Neutrophil (primary cell): ENCODE results near the gene ULK2.
"Not testable (repeated sequence)": the region's sequence is repeated elsewhere in the genome, so short reads cannot be mapped to it uniquely, and the experiment has no call there.

Experiments
- H3K27ac ChIP-seq: fragments of 200-600 bp; sonication (generic); 2 replicates; pipeline ENCODE4 v1.5.1; 2016; ENCODE audit warnings: mild to moderate bottlenecking, moderate library complexity
- H3K27me3 ChIP-seq: fragments of 200-600 bp; sonication (generic); 2 replicates; pipeline ENCODE4 v1.6.0; 2016; ENCODE audit warnings: mild to moderate bottlenecking
- H3K36me3 ChIP-seq: fragments of 200-600 bp; sonication (generic); 2 replicates; pipeline ENCODE4 v1.5.1; 2017
- H3K4me1 ChIP-seq, 2 experiments: fragments of 200-600 bp in 1 of 2; sonication (generic) in 1 of 2; 1 replicate in 1 of 2; 2 replicates in 1 of 2; pipeline versions ENCODE4 v1.5.1 to v1.6.1; 2013 to 2016; ENCODE audit warnings: low read depth in 1 of 2, low read length in 1 of 2, mild to moderate bottlenecking in 1 of 2, moderate library complexity in 1 of 2; ENCODE audit not compliant: control insufficient read depth in 1 of 2, insufficient read depth in 1 of 2
- H3K4me3 ChIP-seq, 2 experiments: fragments of 200-600 bp in 1 of 2; sonication (generic) in 1 of 2; 1 replicate in 1 of 2; 2 replicates in 1 of 2; pipeline ENCODE4 v1.5.1; 2013 to 2016; ENCODE audit warnings: low read depth in 1 of 2, low read length in 1 of 2, mild to moderate bottlenecking in 1 of 2, moderate library complexity in 1 of 2
- H3K9me3 ChIP-seq: fragments of 200-600 bp; sonication (generic); 2 replicates; pipeline ENCODE4 v1.5.1; 2016
- CTCF ChIP-seq: fragments of 200-600 bp; sonication (generic); IDR thresholded peaks from 2 replicates; pipeline ENCODE4 v1.5.1; 2016; ENCODE audit warnings: antibody characterized with exemption

Gene ULK2

GRCh38 chr17:19896679-19897078 lies 28.9 kb upstream of the ULK2 start:
- peaks cover 24% of the 10 kb centered on the region for H3K36me3 ChIP-seq
- H3K27ac ChIP-seq = no peak overlapping the region
- peaks cover 10 to 11% of the 10 kb centered on the region in 2 experiments for H3K4me1 ChIP-seq
- no peaks in the 10 kb centered on the region for H3K9me3 ChIP-seq
- TF ChIP-seq CTCF = no peak
- no peak overlapping the region for H3K4me3 ChIP-seq
- no peaks in the 10 kb centered on the region for H3K27me3 ChIP-seq

DNA sequence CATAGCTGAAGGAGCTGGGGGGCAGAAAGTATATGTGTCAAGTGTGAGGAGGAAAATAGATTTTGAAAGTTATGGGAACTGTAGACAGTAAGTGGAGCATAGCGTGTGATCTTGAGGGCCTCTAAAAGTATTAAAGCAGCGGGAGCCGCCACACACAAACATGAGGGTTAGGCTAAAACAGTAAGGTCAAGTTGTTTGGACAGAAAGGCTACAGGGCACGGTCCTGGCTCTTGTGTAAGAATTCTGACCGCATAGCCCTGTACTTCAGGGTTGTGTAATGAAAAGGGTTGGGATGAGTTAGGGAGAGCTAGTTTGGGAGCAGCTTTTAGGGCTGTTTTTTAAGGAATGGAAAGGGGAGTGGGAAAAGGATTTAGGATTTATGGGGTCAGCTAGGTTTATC lies 22.8 kb upstream of the ULK2 start:
- not testable (repeated sequence) for H3K27ac ChIP-seq, H3K4me1 ChIP-seq, H3K36me3 ChIP-seq, H3K4me3 ChIP-seq, H3K9me3 ChIP-seq, H3K27me3 ChIP-seq

- not testable (repeated sequence) for H3K36me3 ChIP-seq, H3K4me1 ChIP-seq, H3K27ac ChIP-seq, H3K27me3 ChIP-seq, H3K4me3 ChIP-seq, H3K9me3 ChIP-seq
These were observed 22.3 kb upstream of the ULK2 start for GRCh38 chr17:19890001-19890400.

- H3K9me3 ChIP-seq = no peaks in the 10 kb centered on the region
- no peaks in the 10 kb centered on the region for H3K4me1 ChIP-seq
- no peak for TF ChIP-seq CTCF
- no peaks in the 10 kb centered on the region for H3K36me3 ChIP-seq
- H3K27ac ChIP-seq = no peak overlapping the region
- no peak overlapping the region for H3K4me3 ChIP-seq
- H3K27me3 ChIP-seq = no peaks in the 10 kb centered on the region
These were observed 18.4 kb upstream of the ULK2 start for GRCh38 chr17:19886116-19886515.

DNA sequence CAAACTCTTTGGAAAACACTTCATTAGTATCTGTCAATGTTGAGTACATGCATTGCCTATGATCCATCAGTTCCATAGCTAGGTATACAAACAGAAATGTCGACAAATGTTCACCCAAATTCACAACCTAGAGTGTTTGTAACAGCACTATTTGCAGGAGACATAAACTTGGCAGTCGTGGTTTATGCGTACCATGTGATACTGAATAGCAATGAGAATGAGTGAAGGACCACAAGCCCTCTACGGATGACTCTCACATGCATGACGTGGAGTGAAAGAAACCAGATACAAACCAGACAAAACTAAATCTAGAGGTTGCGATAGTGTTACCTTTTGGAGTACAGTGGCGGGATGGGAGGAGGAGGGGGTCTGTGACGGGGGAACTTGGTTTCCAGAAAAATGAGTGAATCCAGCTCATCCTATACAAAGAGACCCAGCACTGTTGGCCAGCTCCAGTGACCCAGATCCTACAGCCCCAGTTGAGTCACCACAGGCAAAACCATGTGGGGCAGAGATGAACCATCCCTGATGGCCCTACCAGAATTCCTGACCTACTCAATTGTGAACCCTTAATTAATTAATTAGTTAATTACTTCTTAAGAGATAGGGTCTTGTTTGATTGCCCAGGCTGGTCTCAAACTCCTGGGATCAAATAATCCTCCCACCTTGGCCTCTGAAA lies 15.9 kb upstream of the ULK2 start:
- Histone ChIP-seq H3K27ac (no peak overlapping the region), H3K9me3 (no peaks in the 10 kb centered on the region), H3K27me3 (peaks cover 6% of the 10 kb centered on the region), H3K4me3 (no peak overlapping the region), H3K4me1 (no peaks in the 10 kb centered on the region), H3K36me3 (no peaks in the 10 kb centered on the region)
- TF ChIP-seq CTCF = no peak

- no peaks in the 10 kb centered on the region for H3K9me3 ChIP-seq
These were observed 12.7 kb upstream of the ULK2 start for GRCh38 chr17:19880393-19880792.

More at GRCh38 chr17:19880393-19880792, 12.7 kb upstream of the ULK2 start:
- Histone ChIP-seq H3K4me3 (no peak overlapping the region), H3K4me1 (peaks cover 4 to 8% of the 10 kb centered on the region in 2 experiments), H3K27ac (no peak overlapping the region), H3K36me3 (no peaks in the 10 kb centered on the region), H3K27me3 (peaks cover 33% of the 10 kb centered on the region)
- TF ChIP-seq CTCF = no peak
